GM12864 (cell line): ENCODE data around the gene VWA8.

Experiments
- DNase-seq: peaks from one replicate; pipeline ENCODE4 v3.0.0-alpha.2; 2011; ENCODE audit warnings: low read depth
- H3K4me3 ChIP-seq: 2 replicates; pipeline ENCODE4 v1.5.1; 2011; ENCODE audit warnings: mild to moderate bottlenecking, low read depth, low read length, control low read depth
- TF ChIP-seq, protein P1 (sequence below): IDR thresholded peaks from 2 replicates; pipeline ENCODE4 v1.5.1; 2011; ENCODE audit warnings: low read depth, mild to moderate bottlenecking, moderate library complexity, low read length, control low read depth, inconsistent platforms; ENCODE audit errors: missing control alignments

VWA8 gene

DNA sequence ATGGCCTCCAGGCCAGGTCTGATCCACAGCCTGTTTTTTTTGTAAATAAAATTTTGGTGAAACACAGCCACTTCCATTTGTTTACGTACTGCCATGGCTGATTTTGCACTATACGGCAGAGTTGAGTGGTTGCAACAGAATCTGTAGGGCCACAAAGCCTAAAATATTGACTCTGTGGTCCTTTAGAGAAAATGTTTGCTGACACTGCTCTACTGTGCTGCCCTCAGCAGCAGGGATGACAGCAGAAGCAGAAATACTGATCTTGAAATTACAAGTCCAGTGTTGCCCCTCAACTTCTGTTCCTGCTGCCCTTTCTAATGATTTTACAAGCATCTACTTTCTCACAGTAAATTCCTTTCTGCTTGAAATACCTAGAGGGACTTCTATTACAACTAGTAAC is 258.4 kb downstream of the VWA8 start:
- DNase-seq: no peak
- no peak overlapping the region for H3K4me3 ChIP-seq
- TF ChIP-seq, protein P1, sequence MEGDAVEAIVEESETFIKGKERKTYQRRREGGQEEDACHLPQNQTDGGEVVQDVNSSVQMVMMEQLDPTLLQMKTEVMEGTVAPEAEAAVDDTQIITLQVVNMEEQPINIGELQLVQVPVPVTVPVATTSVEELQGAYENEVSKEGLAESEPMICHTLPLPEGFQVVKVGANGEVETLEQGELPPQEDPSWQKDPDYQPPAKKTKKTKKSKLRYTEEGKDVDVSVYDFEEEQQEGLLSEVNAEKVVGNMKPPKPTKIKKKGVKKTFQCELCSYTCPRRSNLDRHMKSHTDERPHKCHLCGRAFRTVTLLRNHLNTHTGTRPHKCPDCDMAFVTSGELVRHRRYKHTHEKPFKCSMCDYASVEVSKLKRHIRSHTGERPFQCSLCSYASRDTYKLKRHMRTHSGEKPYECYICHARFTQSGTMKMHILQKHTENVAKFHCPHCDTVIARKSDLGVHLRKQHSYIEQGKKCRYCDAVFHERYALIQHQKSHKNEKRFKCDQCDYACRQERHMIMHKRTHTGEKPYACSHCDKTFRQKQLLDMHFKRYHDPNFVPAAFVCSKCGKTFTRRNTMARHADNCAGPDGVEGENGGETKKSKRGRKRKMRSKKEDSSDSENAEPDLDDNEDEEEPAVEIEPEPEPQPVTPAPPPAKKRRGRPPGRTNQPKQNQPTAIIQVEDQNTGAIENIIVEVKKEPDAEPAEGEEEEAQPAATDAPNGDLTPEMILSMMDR: no peak

DNA sequence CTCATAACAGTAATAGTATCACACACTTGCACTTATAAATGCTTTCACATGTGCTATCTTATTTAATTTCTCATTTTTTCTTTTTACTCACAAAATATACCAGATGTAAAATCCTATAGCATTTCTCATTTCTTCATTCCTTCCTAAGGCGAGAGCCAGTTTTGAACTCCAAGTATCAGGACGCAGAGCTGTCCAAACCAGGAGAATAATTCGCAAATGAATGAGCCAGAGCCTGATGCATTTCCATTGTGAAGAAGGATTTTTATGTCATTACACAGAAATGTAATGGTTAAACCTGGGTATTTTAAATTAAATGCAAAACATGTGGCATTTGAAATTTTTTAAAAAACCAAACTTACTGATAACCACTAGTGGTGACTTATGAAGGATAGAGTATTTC is 259.2 kb downstream of the VWA8 start:
- no peak overlapping the region for H3K4me3 ChIP-seq
- no peak for DNase-seq
- TF ChIP-seq, protein P1: no peak

DNA sequence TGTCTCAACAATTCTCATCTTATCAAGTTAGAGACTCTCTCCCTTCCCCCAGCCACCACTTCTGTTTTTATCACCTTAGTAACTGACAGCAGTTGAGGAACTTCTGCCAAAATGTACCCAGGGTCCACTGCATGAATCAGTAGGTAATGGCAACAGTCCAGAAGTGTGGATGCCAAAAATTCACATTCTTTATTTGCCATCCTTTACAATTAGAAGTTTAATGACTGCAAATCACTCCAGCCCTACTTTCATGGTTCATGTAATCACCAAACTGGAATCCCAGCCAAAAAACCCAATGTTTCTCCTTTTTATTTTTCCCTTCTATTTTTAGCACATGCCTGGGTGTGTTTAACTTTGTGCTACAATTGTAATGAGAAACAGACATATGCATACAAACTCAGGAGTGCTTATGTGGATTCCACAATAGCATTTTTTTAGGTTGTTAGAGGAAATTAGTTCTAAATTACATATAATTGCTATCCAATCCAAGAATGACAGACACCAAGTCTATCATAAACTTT is 260.1 kb downstream of the VWA8 start:
- H3K4me3 ChIP-seq: no peak overlapping the region
- no peak for DNase-seq
- TF ChIP-seq, protein P1: no peak

DNA sequence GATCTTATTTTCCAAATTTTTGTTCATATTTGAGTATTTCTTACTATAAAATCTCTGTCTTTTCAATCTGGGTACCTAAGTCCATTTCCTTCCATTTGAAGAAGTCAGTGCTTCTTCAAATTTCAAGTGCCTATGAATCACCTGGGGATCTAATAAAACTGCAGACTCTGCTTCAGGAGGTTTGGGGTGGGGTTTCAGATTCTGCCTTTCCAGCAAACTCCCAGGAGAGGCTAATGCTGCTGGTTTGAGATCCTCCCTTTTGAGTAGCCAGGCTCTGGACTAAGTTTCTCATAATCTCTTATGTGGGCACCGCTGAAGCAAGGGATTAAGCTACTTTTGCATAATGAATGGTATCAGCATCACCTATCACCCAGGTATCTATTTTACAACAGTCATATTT is 261.1 kb downstream of the VWA8 start:
- TF ChIP-seq, protein P1: no peak
- no peak overlapping the region for H3K4me3 ChIP-seq
- DNase-seq: no peak

DNA sequence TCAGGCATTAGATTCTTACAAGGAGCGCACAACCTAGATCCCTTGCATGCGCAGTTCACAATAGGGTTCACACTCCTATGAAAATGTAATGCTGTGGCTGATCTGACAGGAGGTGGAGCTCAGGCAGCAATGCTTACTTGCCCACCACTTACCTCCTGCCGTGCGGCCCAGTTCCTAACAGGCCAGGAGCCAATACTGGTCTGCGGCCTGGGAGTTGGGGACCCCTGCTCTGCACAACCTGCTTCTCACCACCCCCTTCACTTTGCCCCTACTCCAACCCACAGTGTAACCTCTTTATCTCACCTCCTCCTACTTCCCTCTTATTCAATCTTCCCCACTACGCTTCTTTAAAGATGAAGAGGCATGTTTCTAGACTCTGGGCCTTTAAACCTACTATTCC is 263.3 kb downstream of the VWA8 start:
- DNase-seq: no peak
- no peak overlapping the region for H3K4me3 ChIP-seq
- TF ChIP-seq, protein P1: no peak

DNA sequence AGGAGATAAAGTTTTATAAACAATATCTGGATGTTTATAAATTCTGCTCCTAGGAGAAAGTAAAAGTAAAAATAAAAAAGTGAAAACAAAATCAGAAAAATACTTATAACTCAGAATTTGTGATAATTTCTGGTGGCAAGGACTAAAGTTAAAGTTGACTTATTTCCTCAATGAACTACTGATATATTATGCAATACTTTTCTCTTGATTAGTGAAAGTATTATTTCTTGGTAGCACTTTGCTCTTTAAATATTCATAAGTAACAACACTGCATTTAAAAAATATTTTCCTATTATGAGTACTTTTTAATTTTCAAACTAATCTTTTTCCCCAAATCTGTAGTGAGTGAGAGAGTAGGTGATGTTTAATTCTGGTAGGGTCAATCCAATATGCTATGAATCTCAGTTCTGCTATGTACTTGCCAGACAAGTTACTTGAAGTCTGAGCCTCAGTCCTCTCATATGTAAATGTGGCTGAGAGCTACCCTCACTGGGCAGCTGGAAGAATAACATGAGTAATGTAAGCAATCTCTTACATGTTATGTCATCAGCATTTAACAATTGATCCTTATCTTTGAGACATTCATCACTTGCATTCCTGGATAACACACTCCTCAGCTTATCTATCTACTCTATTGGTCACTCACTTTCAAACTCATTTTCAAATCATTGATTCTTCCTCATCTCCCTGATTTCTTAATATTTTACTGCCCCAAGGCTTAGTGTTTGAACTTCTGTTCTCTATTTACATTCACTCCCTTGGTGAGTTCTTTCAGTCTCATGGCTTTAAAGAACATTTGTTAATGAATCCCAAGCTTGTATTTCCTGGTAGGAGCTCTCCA is 264.5 kb downstream of the VWA8 start:
- TF ChIP-seq, protein P1: no peak
- H3K4me3 ChIP-seq: no peak overlapping the region
- no peak for DNase-seq
